Suprapubic skin (tissue), 4 donors: ENCODE measurements around the gene CHN2. TPM values are rescaled to one million over a fixed set of nuclear protein-coding genes. Genes with fewer than 3 reads are reported as not detected.

ENCODE experiments used
- DNase-seq, 2 donors: peaks; one replicate each; pipeline ENCODE4 v3.0.0-alpha.2; 2019; ENCODE audit warnings: low spot score in 2 of 2
- H3K27ac ChIP-seq: fragments of 200-600 bp; sonication (generic); one replicate; pipeline ENCODE4 v1.5.1; 2019
- H3K27me3 ChIP-seq: fragments of 200-600 bp; sonication (generic); one replicate; pipeline ENCODE4 v1.5.1; 2019
- H3K36me3 ChIP-seq: fragments of 200-600 bp; sonication (generic); one replicate; pipeline ENCODE4 v1.5.1; 2019
- H3K4me1 ChIP-seq: fragments of 200-600 bp; sonication (generic); one replicate; pipeline ENCODE4 v1.5.1; 2019
- H3K4me3 ChIP-seq: fragments of 200-600 bp; sonication (generic); one replicate; pipeline ENCODE4 v1.5.1; 2019; ENCODE audit warnings: mild to moderate bottlenecking
- H3K9me3 ChIP-seq: fragments of 200-600 bp; sonication (generic); one replicate; pipeline ENCODE4 v1.5.1; 2019
- CTCF ChIP-seq, 2 donors: fragments of 200-600 bp in 1 of 2; fragments of 450-650 bp in 1 of 2; sonication (generic) in 1 of 2; IDR thresholded peaks; one replicate each; pipeline ENCODE4 v1.5.1; 2016 to 2019; ENCODE audit warnings: antibody characterized with exemption in 2 of 2, mild to moderate bottlenecking in 1 of 2, moderate library complexity in 1 of 2
- EP300 ChIP-seq: sonication (generic); formaldehyde crosslinking; IDR thresholded peaks from one replicate; pipeline ENCODE4 v1.6.1; 2017; ENCODE audit warnings: antibody characterized with exemption
- POLR2A ChIP-seq, 2 donors: fragments of 450-650 bp; IDR thresholded peaks; one replicate each; pipeline ENCODE4 v1.6.1; 2017; ENCODE audit warnings: antibody characterized with exemption in 2 of 2, mild to moderate bottlenecking in 2 of 2, moderate library complexity in 2 of 2
- POLR2AphosphoS5 ChIP-seq, 3 donors: sonication (generic); formaldehyde crosslinking; IDR thresholded peaks; one replicate each; pipeline ENCODE4 v1.6.1; 2017; ENCODE audit warnings: antibody characterized with exemption in 3 of 3
- WGBS: methylation state at CpG from one replicate; pipeline ENCODE4 v1.1.5; 2018; 5-methylcytosine and 5-hydroxymethylcytosine counted together
- total RNA-seq, 4 donors: library from RNA; depleted of rRNA; stranded (reverse); fragments of >200 nt; gene quantifications; one replicate each; pipeline ENCODE4 v1.1.0, GENCODE V29; 2016

The CHN2 gene
- total RNA-seq, 4 donors from 2014 or later = 3.3 to 9.6 (median 6.2) TPM

GRCh38 chr7:29416276-29416937 lies 221.8 kb downstream of the CHN2 start:
- Histone ChIP-seq H3K27ac (no peak overlapping the region), H3K9me3 (no peaks in the 10 kb centered on the region), H3K36me3 (no peaks in the 10 kb centered on the region), H3K4me1 (no peaks in the 10 kb centered on the region), H3K4me3 (no peak overlapping the region), H3K27me3 (peaks cover 4% of the 10 kb centered on the region)
- no peak for DNase-seq
- WGBS = 87% methylated on average over 10 of the region's 10 CpGs
- no peak for TF ChIP-seq CTCF (IDR thresholded peaks at IDR 0.05)
- TF ChIP-seq POLR2A (IDR thresholded peaks at IDR 0.05) = no peak
- no peak for TF ChIP-seq POLR2AphosphoS5 (IDR thresholded peaks at IDR 0.05)
- TF ChIP-seq EP300 = no peak

- no peak overlapping the region for H3K4me3 ChIP-seq
- 96% methylated on average over 9 of the region's 9 CpGs for WGBS
- no peaks in the 10 kb centered on the region for H3K4me1 ChIP-seq
- no peak overlapping the region for H3K27ac ChIP-seq
- no peaks in the 10 kb centered on the region for H3K9me3 ChIP-seq
- TF ChIP-seq POLR2AphosphoS5 (IDR thresholded peaks at IDR 0.05) = no peak
- no peak for TF ChIP-seq CTCF (IDR thresholded peaks at IDR 0.05)
- TF ChIP-seq EP300 = no peak
- TF ChIP-seq POLR2A (IDR thresholded peaks at IDR 0.05) = no peak
- H3K36me3 ChIP-seq = no peaks in the 10 kb centered on the region
- H3K27me3 ChIP-seq = no peaks in the 10 kb centered on the region
- DNase-seq = no peak
Measured at GRCh38 chr7:29416938-29417305, 222.3 kb downstream of the CHN2 start.

GRCh38 chr7:29418056-29418455 lies 223.5 kb downstream of the CHN2 start:
- Histone ChIP-seq H3K36me3 (no peaks in the 10 kb centered on the region), H3K27ac (no peak overlapping the region), H3K4me3 (no peak overlapping the region), H3K4me1 (no peaks in the 10 kb centered on the region), H3K27me3 (no peaks in the 10 kb centered on the region), H3K9me3 (no peaks in the 10 kb centered on the region)
- TF ChIP-seq POLR2A (IDR thresholded peaks at IDR 0.05) = no peak
- no peak for TF ChIP-seq POLR2AphosphoS5 (IDR thresholded peaks at IDR 0.05)
- no peak for TF ChIP-seq EP300
- no peak for TF ChIP-seq CTCF (IDR thresholded peaks at IDR 0.05)
- WGBS = 95% methylated on average over 12 of the region's 12 CpGs
- no peak for DNase-seq

- WGBS = 94% methylated on average over 6 of the region's 6 CpGs
- H3K9me3 ChIP-seq = no peaks in the 10 kb centered on the region
- H3K4me1 ChIP-seq = no peaks in the 10 kb centered on the region
- no peak overlapping the region for H3K27ac ChIP-seq
- H3K36me3 ChIP-seq = no peaks in the 10 kb centered on the region
- TF ChIP-seq EP300 (no peak), CTCF (IDR thresholded peaks at IDR 0.05) (no peak), POLR2AphosphoS5 (IDR thresholded peaks at IDR 0.05) (no peak), POLR2A (IDR thresholded peaks at IDR 0.05) (no peak)
- no peak overlapping the region for H3K4me3 ChIP-seq
- H3K27me3 ChIP-seq = no peaks in the 10 kb centered on the region
- DNase-seq = no peak
Measured at GRCh38 chr7:29418651-29419050, 224.1 kb downstream of the CHN2 start.

- Histone ChIP-seq H3K36me3 (no peaks in the 10 kb centered on the region), H3K27me3 (no peaks in the 10 kb centered on the region), H3K9me3 (no peaks in the 10 kb centered on the region), H3K4me3 (no peak overlapping the region), H3K4me1 (no peaks in the 10 kb centered on the region), H3K27ac (no peak overlapping the region)
- no peak for TF ChIP-seq EP300
- TF ChIP-seq POLR2A (IDR thresholded peaks at IDR 0.05) = no peak
- TF ChIP-seq CTCF (IDR thresholded peaks at IDR 0.05) = no peak
- no peak for TF ChIP-seq POLR2AphosphoS5 (IDR thresholded peaks at IDR 0.05)
- no peak for DNase-seq
Measured at GRCh38 chr7:29420011-29420410, 225.4 kb downstream of the CHN2 start.
